Colonic mucosa (tissue), 4 donors: ENCODE results near the gene AURKB. TPM values are rescaled to one million over a fixed set of nuclear protein-coding genes. Genes with fewer than 3 reads are reported as not detected.
A peak's percentile ranks its signal among the peaks of the same experiment; 100 is the strongest.

ENCODE experiments used
- DNase-seq: peaks from one replicate; pipeline ENCODE4 v3.0.0-alpha.2; 2020
- H3K27ac ChIP-seq: fragments of 200-600 bp; one replicate; pipeline ENCODE4 v1.8.0; 2021
- H3K27me3 ChIP-seq: fragments of 200-600 bp; one replicate; pipeline ENCODE4 v1.8.0; 2021
- H3K36me3 ChIP-seq: fragments of 200-600 bp; one replicate; pipeline ENCODE4 v1.8.0; 2021
- H3K4me1 ChIP-seq: fragments of 200-600 bp; one replicate; pipeline ENCODE4 v1.8.0; 2021; ENCODE audit warnings: mild to moderate bottlenecking
- H3K4me3 ChIP-seq: fragments of 200-600 bp; one replicate; pipeline ENCODE4 v1.8.0; 2021
- H3K9ac ChIP-seq, 2 donors: one replicate each; pipeline ENCODE4 v1.7.0; 2013; ENCODE audit warnings: control low read depth in 2 of 2, low read depth in 2 of 2, low read length in 2 of 2
- H3K9me3 ChIP-seq: fragments of 200-600 bp; one replicate; pipeline ENCODE4 v1.8.0; 2021
- CTCF ChIP-seq: fragments of 200-600 bp; IDR thresholded peaks from one replicate; pipeline ENCODE4 v1.8.0; 2022; ENCODE audit warnings: antibody characterized with exemption, mild to moderate bottlenecking
- intact Hi-C: fragments of 100-400 bp; cut with DNase I; formaldehyde crosslinking; loops from one replicate; pipeline ENCODE4 v1.14.1; 2022
- total RNA-seq, 2 donors: library from RNA; stranded (reverse); fragmentation: NEBNext Ultra II Directional in 1 of 2; extraction: Animal tissue kit (Norgen Biotek cat#: 25700) in 1 of 2; gene quantifications; one replicate each; pipeline ENCODE4 v1.2.1, GENCODE V29; 2021
- donor health status: healthy.
- donor health status: DM: no; HTN: no; CAD: no.
- donor health status: DM: no; HTN: no; CAD: no.

Gene AURKB
- total RNA-seq, 2 donors from 2014 or later, result 18.6 to 86.4 TPM

GRCh38 chr17:8224891-8225812, 14.8 kb upstream of the AURKB start:
- H3K4me3 ChIP-seq, result no peak overlapping the region
- intact Hi-C loops, result no loop called here
- H3K9ac ChIP-seq, result no peak overlapping the region
- no peaks in the 10 kb centered on the region for H3K27me3 ChIP-seq
- TF ChIP-seq CTCF, result no peak
- H3K4me1 ChIP-seq, result peaks cover 7% of the 10 kb centered on the region
- H3K36me3 ChIP-seq, result no peaks in the 10 kb centered on the region
- DNase-seq, result peak; percentile 30
- H3K9me3 ChIP-seq, result no peaks in the 10 kb centered on the region
- no peak overlapping the region for H3K27ac ChIP-seq

GRCh38 chr17:8223356-8224126, 13.2 kb upstream of the AURKB start:
- peak; percentile 77 for DNase-seq
- intact Hi-C loops, result loop anchor here (2.0 kb wide), 1 partner anchor 37 kb away; no protein-coding TSS in a partner anchor
- H3K36me3 ChIP-seq, result no peaks in the 10 kb centered on the region
- no peak for TF ChIP-seq CTCF
- H3K27ac ChIP-seq, result peak overlapping the region; percentile 91
- no peaks in the 10 kb centered on the region for H3K27me3 ChIP-seq
- H3K9me3 ChIP-seq, result no peaks in the 10 kb centered on the region
- peaks cover 7% of the 10 kb centered on the region for H3K4me1 ChIP-seq
- H3K4me3 ChIP-seq, result peak overlapping the region; percentile 51
- H3K9ac ChIP-seq, result peak overlapping the region; percentile 85 to 99

- H3K36me3 ChIP-seq, result no peaks in the 10 kb centered on the region
- peaks cover 10% of the 10 kb centered on the region for H3K4me1 ChIP-seq
- intact Hi-C loops, result loop anchor here (2.0 kb wide), 1 partner anchor 36 kb away; no protein-coding TSS in a partner anchor
- H3K27ac ChIP-seq, result peak overlapping the region; percentile 91
- no peaks in the 10 kb centered on the region for H3K27me3 ChIP-seq
- no peaks in the 10 kb centered on the region for H3K9me3 ChIP-seq
- DNase-seq, result peak; percentile 93
- no peak for TF ChIP-seq CTCF
- H3K9ac ChIP-seq, result peak overlapping the region; percentile 85 to 99
- peak overlapping the region; percentile 51 for H3K4me3 ChIP-seq
Measured at GRCh38 chr17:8222630-8223355, 12.4 kb upstream of the AURKB start.

GRCh38 chr17:8222380-8222629, 11.9 kb upstream of the AURKB start:
- H3K9me3 ChIP-seq, result no peaks in the 10 kb centered on the region
- no peak for DNase-seq
- H3K4me3 ChIP-seq, result peak overlapping the region; percentile 51
- peak overlapping the region; percentile 85 to 99 for H3K9ac ChIP-seq
- no peaks in the 10 kb centered on the region for H3K27me3 ChIP-seq
- H3K36me3 ChIP-seq, result no peaks in the 10 kb centered on the region
- H3K4me1 ChIP-seq, result peaks cover 10% of the 10 kb centered on the region
- intact Hi-C loops, result loop anchor here (2.0 kb wide), 1 partner anchor 36 kb away; no protein-coding TSS in a partner anchor
- TF ChIP-seq CTCF, result no peak
- H3K27ac ChIP-seq, result peak overlapping the region; percentile 91
